ENCODE results near the gene MPV17. TPM values are rescaled to one million over a fixed set of nuclear protein-coding genes. Genes with fewer than 3 reads are reported as not detected.

MPV17 gene
- total and polyA plus RNA-seq, 9 of the 15 experiments (the other 6 are each of a cell fraction or from before 2014, with no cell fraction given): 54.7 to 140 (median 70.2) TPM

- no peaks in the 10 kb centered on the region for H3K79me2 ChIP-seq (ENCODE audit: control insufficient read depth, insufficient read depth, low read length)
- ChIA-PET CTCF (ENCODE audit: low intra/inter-chr PET ratio) (no interaction called here), POLR2A (interaction anchor here (0.6 to 1.0 kb wide), 2 partner anchors 13 to 1489 kb away, joined by 4 read pairs; partner anchors contain the start of gene MPV17)
- FAIRE-seq: no peak
- H3K9ac ChIP-seq (ENCODE audit: insufficient read depth in 1 of 2, low read depth in 2 of 2, low read length in 2 of 2): no peak overlapping the region
- no peaks in the 10 kb centered on the region for H3K27me3 ChIP-seq (ENCODE audit: control insufficient read depth in 2 of 2, insufficient read depth in 2 of 2, low read length in 2 of 2)
- BruUV-seq (replicated peaks): TSS peak; percentile 50
- 0 out of 2 replicates have a peak, but pooled peaks cover 2% of the 10 kb centered on the region for H4K20me1 ChIP-seq (replicated peaks; ENCODE audit: control insufficient read depth, insufficient read depth, low read length)
- WGBS (ENCODE audit: insufficient coverage, low coverage, missing lambda C conversion rate): 76% methylated on average over 6 of the region's 6 CpGs
- no peak for DNase-seq (ENCODE audit: extremely low read depth in 1 of 4, low spot score in 3 of 4)
- H3K9me3 ChIP-seq (replicated peaks; ENCODE audit: control insufficient read depth, insufficient read depth, low read depth, low read length): no peaks in the 10 kb centered on the region
- in situ Hi-C loops (cut with MboI) (no loop called here), intact Hi-C loops (cut with micrococcal nuclease) (no loop called here)
- H3K9me1 ChIP-seq (ENCODE audit: control insufficient read depth, insufficient read depth, low read length): no peaks in the 10 kb centered on the region
- ATAC-seq: no peak
- H3K4me2 ChIP-seq (ENCODE audit: insufficient read depth, low read length): no peak overlapping the region
- no peak overlapping the region for H3K4me3 ChIP-seq
- no peak overlapping the region for H2AFZ ChIP-seq (ENCODE audit: low read depth, low read length)
- H3K36me3 ChIP-seq (ENCODE audit: control insufficient read depth, insufficient read depth, low read length): peaks cover 20% of the 10 kb centered on the region; the same call in 2 of the 3 replicates
- H3K4me1 ChIP-seq (replicated peaks in 1 of 2; ENCODE audit: control insufficient read depth in 2 of 2, insufficient read depth in 2 of 2, low read length in 2 of 2): peaks cover 0 to 9% of the 10 kb centered on the region in 2 experiments; a peak in 3 of 5 replicates
- H3K27ac ChIP-seq (ENCODE audit: extremely low read depth, low read depth, low read length): no peak overlapping the region
- no peak for TF ChIP-seq ILF3 (IDR thresholded peaks at IDR 0.05; ENCODE audit: borderline replicate concordance)
- no peak for TF ChIP-seq NCOA6 (IDR thresholded peaks at IDR 0.05)
- TF ChIP-seq ERF (CRISPR knock-in tag; IDR thresholded peaks at IDR 0.05): no peak
- no peak for TF ChIP-seq HNRNPLL (IDR thresholded peaks at IDR 0.05; ENCODE audit: low read depth, low read length, poor library complexity, severe bottlenecking)
- TF ChIP-seq TAF1 (IDR thresholded peaks at IDR 0.05; ENCODE audit: control insufficient read depth, extremely low read depth, insufficient read depth, low read length, severe bottlenecking): no peak
- TF ChIP-seq ZBTB1 (CRISPR knock-in tag; IDR thresholded peaks at IDR 0.05; ENCODE audit: borderline replicate concordance, low read depth): no peak
- no peak for TF ChIP-seq ZNF778 (CRISPR knock-in tag; IDR thresholded peaks at IDR 0.05)
- TF ChIP-seq BCLAF1 (IDR thresholded peaks at IDR 0.05; ENCODE audit: borderline replicate concordance in 1 of 2, control insufficient read depth in 1 of 2, low read depth in 2 of 2, low read length in 1 of 2): no peak
- TF ChIP-seq ZNF584 (CRISPR knock-in tag; IDR thresholded peaks at IDR 0.05; ENCODE audit: low read depth): no peak
- TF ChIP-seq XRCC3 (IDR thresholded peaks at IDR 0.05): no peak
- TF ChIP-seq CBX3 (IDR thresholded peaks at IDR 0.05; ENCODE audit: borderline replicate concordance in 1 of 2, low read length in 2 of 2): no peak
Measured at GRCh38 chr2:27309651-27310050, 13.2 kb downstream of the MPV17 start.

All from K562 (cell line).